C4-2B (cell line): ENCODE results near the gene SGK1.

ENCODE experiments used
- CTCF ChIP-seq: fragments of 450-650 bp; conservative IDR thresholded peaks from 2 replicates; pipeline ENCODE4 v1.5.1; 2017; ENCODE audit warnings: mild to moderate bottlenecking
- ZFX ChIP-seq: fragments of 450-650 bp; IDR thresholded peaks from 2 replicates; pipeline ENCODE4 v1.6.1; 2017

GRCh38 chr6:134223796-134224420 lies 94.0 kb downstream of the SGK1 start:
- no peak for TF ChIP-seq CTCF
- TF ChIP-seq ZFX, result no peak
